K562 (cell line): ENCODE measurements around the gene PLAAT1. TPM values are rescaled to one million over a fixed set of nuclear protein-coding genes. Genes with fewer than 3 reads are reported as not detected.

ENCODE experiments used
- ATAC-seq: fragments of 200-7000 bp; cut with Tn5 transposase; 3 replicates; pipeline ENCODE4 v1.9.1; 2020; ENCODE audit warnings: moderate library complexity
- BruUV-seq: library from RNA; stranded (reverse); fragments of 400-500 nt; replicated peaks from 2 replicates; lab custom pipeline; 2021; lab: Mats Ljungman, UMichigan
- CTCF ChIA-PET: fragments of 300-600 bp; formaldehyde crosslinking; extraction: SDS; loops from one replicate; lab custom pipeline; 2021; ENCODE audit warnings: low intra/inter-chr PET ratio; lab: Yijun Ruan, JAX
- POLR2A ChIA-PET: fragments of 300-600, 350-650 bp; sonication (Branson Sonifier 250); formaldehyde crosslinking; extraction: SDS; loops from one replicate; lab custom pipeline; 2021; ENCODE audit warnings: antibody characterized with exemption, inconsistent platforms; lab: Yijun Ruan, JAX
- DNase-seq, 4 experiments: peaks; one replicate each; pipeline versions ENCODE4 v3.0.0 to v3.0.0-alpha.2; 2011 to 2018; ENCODE audit warnings: low spot score in 3 of 4, mixed read lengths in 3 of 4; ENCODE audit errors: extremely low read depth in 1 of 4
- FAIRE-seq: peaks from 2 replicates; lab custom pipeline; 2011; peaks lifted over from hg19 to GRCh38; lab: Jason Lieb, UNC
- H2AFZ ChIP-seq: 2 replicates; pipeline ENCODE4 v1.6.0; 2011; ENCODE audit warnings: low read depth, low read length, control low read depth, inconsistent platforms
- H3K27ac ChIP-seq: fragments of 200-600 bp; 3 replicates; pipeline ENCODE4 v1.8.0; 2011; ENCODE audit warnings: low read depth, mild to moderate bottlenecking, control low read depth, inconsistent platforms, low read length, moderate library complexity, mixed read lengths; ENCODE audit errors: extremely low read depth
- H3K27me3 ChIP-seq, 2 experiments: fragments of 300-600 bp in 1 of 2; 2 replicates in 1 of 2; 3 replicates in 1 of 2; pipeline versions ENCODE4 v1.6.0 to v1.8.0; 2011; ENCODE audit warnings: inconsistent platforms in 2 of 2, low read length in 2 of 2, mild to moderate bottlenecking in 1 of 2, mixed read lengths in 1 of 2, moderate library complexity in 1 of 2; ENCODE audit not compliant: control insufficient read depth in 2 of 2, insufficient read depth in 2 of 2
- H3K36me3 ChIP-seq: fragments of 300-600 bp; 3 replicates; pipeline ENCODE4 v1.8.0; 2011; ENCODE audit warnings: mild to moderate bottlenecking, low read length, inconsistent platforms; ENCODE audit not compliant: control insufficient read depth, insufficient read depth
- H3K4me1 ChIP-seq, 2 experiments: fragments of 200-600 bp in 1 of 2; replicated peaks in 1 of 2; 2 replicates in 1 of 2; 3 replicates in 1 of 2; pipeline versions ENCODE4 v1.5.1 to v1.8.0; 2011; ENCODE audit warnings: inconsistent platforms in 2 of 2, low read length in 2 of 2, mild to moderate bottlenecking in 1 of 2, mixed read lengths in 1 of 2, moderate library complexity in 1 of 2; ENCODE audit not compliant: control insufficient read depth in 2 of 2, insufficient read depth in 2 of 2
- H3K4me2 ChIP-seq: 2 replicates; pipeline ENCODE4 v1.6.1; 2011; ENCODE audit warnings: low read length, control low read depth, inconsistent platforms, mixed read lengths; ENCODE audit not compliant: insufficient read depth
- H3K4me3 ChIP-seq: fragments of 200-600 bp; sonication (generic), shearing (Covaris generic); 2 replicates; pipeline ENCODE4 v1.5.1; 2016; ENCODE audit warnings: control low read depth, inconsistent platforms
- H3K79me2 ChIP-seq: fragments of 200-600 bp; 3 replicates; pipeline ENCODE4 v1.8.0; 2011; ENCODE audit warnings: low read length, inconsistent platforms; ENCODE audit not compliant: control insufficient read depth, insufficient read depth
- H3K9ac ChIP-seq, 2 experiments: 2 replicates each; pipeline versions ENCODE4 v1.6.0 to v1.6.1; 2011; ENCODE audit warnings: low read depth in 2 of 2, low read length in 2 of 2, control low read depth in 1 of 2, inconsistent platforms in 1 of 2, mild to moderate bottlenecking in 1 of 2, mixed read lengths in 1 of 2; ENCODE audit not compliant: insufficient read depth in 1 of 2
- H3K9me1 ChIP-seq: one replicate; pipeline ENCODE4 v1.6.0; 2011; ENCODE audit warnings: inconsistent platforms, mild to moderate bottlenecking, low read length, moderate library complexity; ENCODE audit not compliant: control insufficient read depth, insufficient read depth
- H3K9me3 ChIP-seq: replicated peaks from 2 replicates; pipeline ENCODE4 v1.5.1; 2011; ENCODE audit warnings: low read depth, low read length, inconsistent platforms; ENCODE audit not compliant: control insufficient read depth, insufficient read depth
- H4K20me1 ChIP-seq: replicated peaks from 2 replicates; pipeline ENCODE4 v1.6.1; 2011; ENCODE audit warnings: low read length, inconsistent platforms, mixed read lengths; ENCODE audit not compliant: control insufficient read depth, insufficient read depth
- BDP1 ChIP-seq: IDR thresholded peaks from 3 replicates; pipeline ENCODE4 v1.6.1; 2011; ENCODE audit not compliant: insufficient read length, insufficient read depth
- BHLHE40 ChIP-seq: IDR thresholded peaks from 2 replicates; pipeline ENCODE4 v1.6.1; 2011; ENCODE audit warnings: low read length, improper control_type of control experiment
- CGGBP1 ChIP-seq: fragments of 250-450 bp; sonication (Bioruptor Pico); IDR thresholded peaks from 2 replicates; pipeline ENCODE4 v1.9.0; 2021; ENCODE audit warnings: mild to moderate bottlenecking
- DEAF1 ChIP-seq: fragments of 450-650 bp; formaldehyde crosslinking; IDR thresholded peaks from 2 replicates; pipeline ENCODE4 v1.4.0; 2020; ENCODE audit warnings: mild to moderate bottlenecking, moderate library complexity
- MCM7 ChIP-seq, 2 experiments: fragments of 450-650 bp; IDR thresholded peaks; 2 replicates each; pipeline ENCODE4 v1.6.1; 2016 to 2018
- MEF2A ChIP-seq: IDR thresholded peaks from 2 replicates; pipeline ENCODE4 v1.6.1; 2011; ENCODE audit warnings: low read depth, mild to moderate bottlenecking, low read length, moderate library complexity; ENCODE audit not compliant: control insufficient read depth
- NFRKB ChIP-seq: fragments of 450-650 bp; IDR thresholded peaks from 2 replicates; pipeline ENCODE4 v1.6.1; 2016; ENCODE audit warnings: low read depth
- PHB ChIP-seq: fragments of 250-450 bp; sonication (Bioruptor Pico); IDR thresholded peaks from 2 replicates; pipeline ENCODE4 v1.5.0; 2021
- TCF7L2 ChIP-seq: fragments of 150-350 bp; IDR thresholded peaks from 2 replicates; pipeline ENCODE4 v1.6.1; 2016; ENCODE audit warnings: low read depth, mild to moderate bottlenecking, low read length, moderate library complexity
- TRIM24 ChIP-seq, 2 experiments: fragments of 450-650 bp; IDR thresholded peaks; 2 replicates each; pipeline ENCODE4 v1.6.1; 2016
- TRIM28 ChIP-seq: fragments of 450-650 bp; IDR thresholded peaks from 2 replicates; pipeline ENCODE4 v1.6.1; 2017
- ZFP91 ChIP-seq: sonication (generic); formaldehyde crosslinking; IDR thresholded peaks from 2 replicates; pipeline ENCODE4 v1.8.0; 2022; ENCODE audit warnings: mild to moderate bottlenecking, missing genetic modification reagents
- ZNF398 ChIP-seq: fragments of 250-450 bp; sonication (Bioruptor Pico); IDR thresholded peaks from 2 replicates; pipeline ENCODE4 v1.8.0; 2021; ENCODE audit warnings: moderate library complexity, mild to moderate bottlenecking, inconsistent platforms
- ZNF507 ChIP-seq: conservative IDR thresholded peaks from 2 replicates; pipeline ENCODE4 v1.6.1; 2017; ENCODE audit warnings: missing genetic modification characterization, missing compliant biosample characterization
- ZNF740 ChIP-seq, 3 experiments: fragments of 200-800 bp in 1 of 3; sonication (Bioruptor generic) in 1 of 3; sonication (generic) in 1 of 3; formaldehyde crosslinking in 1 of 3; IDR thresholded peaks; 2 replicates each; pipeline versions ENCODE4 v1.6.1 to v1.8.0; 2016 to 2022; ENCODE audit warnings: mild to moderate bottlenecking in 2 of 3, missing compliant biosample characterization in 2 of 3, missing genetic modification characterization in 2 of 3, missing genetic modification reagents in 1 of 3
- ZSCAN29 ChIP-seq: fragments of 450-650 bp; IDR thresholded peaks from 2 replicates; pipeline ENCODE4 v1.6.1; 2017
- ZZZ3 ChIP-seq: fragments of 450-650 bp; IDR thresholded peaks from 2 replicates; pipeline ENCODE4 v1.6.1; 2016; ENCODE audit warnings: antibody characterized with exemption, mild to moderate bottlenecking, moderate library complexity
- WGBS: fragments of 100-300 bp; shearing (Covaris generic); methylation state at CpG from one replicate; pipeline ENCODE4 v1.1.6; 2016; ENCODE audit warnings: low coverage, mixed read lengths; ENCODE audit not compliant: insufficient coverage; ENCODE audit errors: missing lambda C conversion rate; 5-methylcytosine and 5-hydroxymethylcytosine counted together
- in situ Hi-C: fragments of 300-500 bp; cut with MboI; formaldehyde crosslinking; loops from 4 replicates; pipeline ENCODE4 v1.15.0; 2018; ENCODE audit warnings: inconsistent platforms, mixed read lengths
- intact Hi-C: fragments of 100-400 bp; cut with micrococcal nuclease; formaldehyde crosslinking; loops from 2 replicates; pipeline ENCODE4 v1.14.2; 2022
- polyA plus RNA-seq, 8 experiments: library from polyadenylated mRNA; depleted of rRNA in 4 of 8; stranded (reverse) in 5 of 8; unstranded in 3 of 8; fragments of >200 nt; fragmentation: Nextera tagmentation in 2 of 8; fragmentation: Illumina TruSeq in 1 of 8; extraction: Ambion mirVana in 2 of 8; extraction: Trizol in 1 of 8; gene quantifications; 2 replicates each; pipeline versions ENCODE4 v1.2.1 to v1.2.3, GENCODE V29; 2011 to 2014; ENCODE audit warnings: inconsistent platforms in 1 of 8, missing spikeins in 1 of 8
- total RNA-seq, 7 experiments: library from RNA; depleted of rRNA in 6 of 7; stranded (reverse); fragments of >200 nt in 6 of 7; fragmentation: Illumina TruSeq in 2 of 7; extraction: Trizol in 2 of 7; gene quantifications; 2 replicates each; pipeline versions ENCODE4 v1.2.1 to v1.2.3, GENCODE V29; 2011 to 2021; ENCODE audit warnings: low replicate concordance in 1 of 7

PLAAT1 gene
- total and polyA plus RNA-seq, 9 of the 15 experiments (the other 6 are each of a cell fraction or from before 2014, with no cell fraction given): 0.34 to 3.1 (median 1.5) TPM

- ATAC-seq (no peak), DNase-seq (no peak), FAIRE-seq (no peak)
- H4K20me1 ChIP-seq: no peaks in the 10 kb centered on the region
- 0% methylated on average over 3 of the region's 3 CpGs for WGBS
- H3K79me2 ChIP-seq: no peaks in the 10 kb centered on the region
- H3K4me2 ChIP-seq: no peak overlapping the region
- H3K4me3 ChIP-seq: no peak overlapping the region
- in situ Hi-C loops (no loop called here), intact Hi-C loops (no loop called here)
- H3K9me3 ChIP-seq: no peaks in the 10 kb centered on the region
- CTCF ChIA-PET: no interaction called here
- H3K4me1 ChIP-seq: no peaks in the 10 kb centered on the region
- no peak overlapping the region for H3K9ac ChIP-seq
- H2AFZ ChIP-seq: no peak overlapping the region
- no peaks in the 10 kb centered on the region for H3K36me3 ChIP-seq
- no peak for TF ChIP-seq NFRKB
- no peak for TF ChIP-seq PHB
- no peak for TF ChIP-seq BHLHE40
- TF ChIP-seq ZZZ3: no peak
- TF ChIP-seq ZNF740 (CRISPR knock-in tag; IDR thresholded peaks at IDR 0.05): no peak
- no peak for TF ChIP-seq ZNF740 (tag; IDR thresholded peaks at IDR 0.05)
- no peak for TF ChIP-seq ZNF507 (tag)
- no peak for TF ChIP-seq DEAF1 (CRISPR knock-in tag)
- no peak for TF ChIP-seq ZSCAN29
- no peak for TF ChIP-seq ZFP91 (CRISPR knock-in tag)
- TF ChIP-seq ZNF398 (CRISPR knock-in tag): no peak
- no peak for TF ChIP-seq TCF7L2
- TF ChIP-seq BDP1: no peak
- no peak for TF ChIP-seq MCM7 (IDR thresholded peaks at IDR 0.05)
- no peak for TF ChIP-seq CGGBP1
- TF ChIP-seq TRIM28: no peak
- no peak for TF ChIP-seq MEF2A
- no peak for TF ChIP-seq TRIM24 (IDR thresholded peaks at IDR 0.05)
- H3K27ac ChIP-seq: no peak overlapping the region
- POLR2A ChIA-PET: no interaction called here
- no peaks in the 10 kb centered on the region for H3K9me1 ChIP-seq
- no peaks in the 10 kb centered on the region for H3K27me3 ChIP-seq
- BruUV-seq: no TSS peak
Observed at GRCh38 chr3:193214445-193214844, 26.6 kb upstream of the PLAAT1 start.
